Astrocyte (in vitro differentiated cells and primary cell): ENCODE results near the gene RAPSN.

ENCODE experiments used
- CTCF ChIP-seq: IDR thresholded peaks from 2 replicates; pipeline ENCODE4 v1.5.1; 2011; ENCODE audit warnings: low read depth, mild to moderate bottlenecking, inconsistent platforms, low read length, moderate library complexity; ENCODE audit not compliant: insufficient read depth
- EZH2 ChIP-seq: IDR thresholded peaks from 2 replicates; pipeline ENCODE4 v1.6.1; 2012; ENCODE audit warnings: mild to moderate bottlenecking, low read length, inconsistent platforms; ENCODE audit not compliant: insufficient read depth

- no peak for TF ChIP-seq CTCF
- no peak for TF ChIP-seq EZH2
These were observed 6.4 kb downstream of the RAPSN start for GRCh38 chr11:47442514-47442913.
